Kidney capillary endothelial cell (primary cell): Measurements from ENCODE around the gene RGS19.

ENCODE experiments used
- DNase-seq: peaks from one replicate; pipeline ENCODE4 v3.0.0-alpha.2; 2018; ENCODE audit warnings: low spot score

Gene RGS19

GRCh38 chr20:64108731-64109681 lies 29.7 kb upstream of the RGS19 start:
- no peak for DNase-seq

DNA sequence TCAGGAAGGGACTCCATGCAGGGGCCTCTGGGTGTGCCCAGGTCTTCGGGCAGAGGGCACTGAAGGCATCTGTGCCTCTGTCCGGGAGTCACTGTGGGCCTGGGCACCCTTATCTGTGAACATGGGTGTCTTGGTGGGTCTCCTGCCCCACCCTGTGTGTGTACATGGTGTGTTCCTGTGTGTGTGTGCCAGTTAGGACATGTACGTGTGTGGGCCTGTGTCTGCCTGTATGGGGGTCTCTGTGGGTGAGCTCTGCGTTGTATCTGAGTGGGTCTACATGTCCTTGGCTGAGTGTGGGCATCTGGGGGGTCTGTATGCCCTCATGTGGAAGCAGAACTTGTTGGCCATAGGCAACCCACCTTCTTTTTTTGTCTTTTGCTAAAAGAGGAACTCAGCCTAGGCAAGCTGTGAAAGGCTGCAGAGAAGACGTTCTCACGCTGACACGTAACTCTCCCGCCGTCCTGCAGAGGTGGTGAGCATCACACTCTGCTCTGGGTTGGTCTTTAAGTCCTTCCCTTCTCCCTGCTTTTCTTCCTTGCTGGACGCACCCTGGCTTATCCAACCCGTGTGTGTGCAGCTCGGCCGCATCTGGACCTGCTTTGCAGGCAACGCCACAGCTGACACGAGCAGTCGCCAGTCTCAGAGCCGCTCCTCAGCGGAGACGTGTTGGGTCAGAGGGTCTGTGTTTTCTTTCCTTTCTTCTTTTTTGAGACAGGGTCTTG lies 28.6 kb upstream of the RGS19 start:
- DNase-seq, result no peak

DNA sequence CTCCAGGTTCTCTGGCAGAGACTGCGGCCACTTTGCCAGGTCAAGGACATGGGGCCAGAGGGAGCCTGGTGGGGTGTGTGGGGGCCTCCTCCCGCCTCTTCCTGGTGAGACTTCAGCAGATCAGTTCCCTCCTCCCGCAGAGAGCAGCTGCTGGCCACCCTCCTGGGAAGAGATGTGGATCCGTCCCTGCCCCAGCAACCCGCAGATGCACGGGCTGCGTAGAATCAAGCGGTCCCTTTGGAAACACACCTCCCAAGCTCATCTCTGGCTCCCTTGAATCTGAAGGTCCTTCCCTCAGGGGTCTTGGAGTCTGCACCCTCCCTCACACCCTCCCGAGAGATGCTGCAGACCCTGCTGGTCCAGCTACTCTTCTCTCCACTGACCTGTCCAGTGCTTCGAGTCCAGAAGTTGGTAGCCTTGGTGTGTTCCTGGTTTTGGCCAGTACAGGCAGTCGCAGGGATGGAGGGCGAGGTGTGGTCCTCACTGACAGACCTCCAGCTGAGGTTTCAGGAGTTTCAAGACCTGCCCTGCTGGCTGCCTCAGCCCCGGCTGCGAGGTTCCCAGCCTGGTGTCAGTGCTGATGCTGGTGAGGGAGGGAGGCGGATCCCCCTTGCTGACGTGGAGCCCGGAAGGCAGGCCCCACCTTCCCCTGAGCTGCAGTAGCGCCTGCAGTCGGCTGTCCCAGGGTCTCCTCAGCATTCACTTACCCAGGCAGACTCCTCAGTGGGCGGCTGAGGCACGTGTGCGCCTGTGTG lies 27.8 kb upstream of the RGS19 start, which contains the start of gene NPBWR2:
TSS of gene NPBWR2 (minus strand) at position 585 of the 755 bp plus-strand sequence. CDS start 734 bp downstream, outside the sequence.
- DNase-seq, result no peak

GRCh38 chr20:64106435-64106961 lies 27.2 kb upstream of the RGS19 start:
- DNase-seq, result no peak

- DNase-seq, result no peak
Observed at GRCh38 chr20:64105846-64106434, 26.6 kb upstream of the RGS19 start.

DNA sequence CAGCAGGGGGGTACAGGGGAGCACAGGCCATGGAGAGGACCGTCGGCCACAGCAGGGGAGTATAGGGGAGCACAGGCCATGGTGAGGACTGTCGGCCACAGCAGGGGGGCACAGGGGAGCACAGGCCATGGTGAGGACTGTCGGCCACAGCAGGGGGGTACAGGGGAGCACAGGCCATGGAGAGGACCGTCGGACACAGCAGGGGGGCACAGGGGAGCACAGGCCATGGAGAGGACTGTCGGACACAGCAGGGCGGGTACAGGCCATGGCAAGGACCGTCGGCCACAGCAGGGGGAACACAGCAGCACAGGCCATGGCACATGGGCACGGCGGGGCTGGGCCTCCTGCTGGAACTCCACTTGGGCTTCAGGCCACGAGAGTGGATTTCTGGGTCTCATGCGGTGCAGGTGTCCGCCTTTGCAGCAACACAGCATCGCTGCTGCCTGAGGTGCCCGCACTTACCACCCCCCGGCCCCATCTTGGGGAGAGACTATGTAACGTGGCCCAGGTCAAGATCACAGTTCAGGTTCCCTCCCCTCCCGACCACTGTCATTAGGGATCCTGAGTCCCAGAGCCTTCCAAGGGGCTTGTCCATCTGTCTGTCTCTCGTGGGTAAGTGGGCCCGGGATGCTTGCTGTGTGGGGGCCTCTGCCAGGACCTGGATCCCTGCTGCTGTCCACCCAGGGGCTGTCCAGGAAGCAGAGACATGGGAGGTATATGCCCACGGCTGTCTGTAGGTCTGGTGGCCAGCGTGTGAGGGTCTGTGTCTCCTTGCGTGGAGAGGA lies 25.5 kb upstream of the RGS19 start:
- no peak for DNase-seq

DNA sequence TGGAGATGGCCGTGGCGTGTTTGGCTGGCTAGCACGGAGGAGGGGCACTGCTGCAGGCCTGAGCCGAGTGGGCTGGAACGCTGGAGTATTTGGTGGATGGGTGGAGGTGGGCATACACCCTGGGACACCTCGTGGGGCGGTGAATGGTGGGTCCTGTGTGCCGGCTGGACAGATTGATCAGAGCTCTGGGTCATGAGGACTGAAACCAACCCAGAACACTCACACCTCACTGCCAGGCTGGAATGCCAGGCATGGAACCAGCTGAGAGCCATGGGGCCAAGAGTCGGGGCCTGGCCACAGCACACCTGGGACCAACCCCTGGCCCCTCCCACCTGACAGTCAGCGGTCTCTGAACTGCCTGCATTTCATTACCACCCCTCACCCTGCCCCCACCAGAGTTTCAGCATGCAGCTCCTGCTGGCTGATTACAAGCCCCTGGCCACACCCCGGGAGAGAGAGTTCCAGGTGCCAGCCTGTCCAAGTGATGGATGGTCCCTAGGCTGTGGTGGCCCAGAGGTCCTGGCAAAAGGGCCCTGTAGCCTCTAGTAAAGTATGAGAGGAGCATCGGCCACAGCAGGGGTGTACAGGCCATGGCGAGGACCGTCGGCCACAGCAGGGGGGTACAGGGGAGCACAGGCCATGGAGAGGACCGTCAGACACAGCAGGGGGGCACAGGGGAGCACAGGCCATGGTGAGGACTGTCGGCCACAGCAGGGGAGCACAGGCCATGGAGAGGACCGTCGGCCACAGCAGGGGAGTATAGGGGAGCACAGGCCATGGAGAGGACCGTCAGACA lies 24.8 kb upstream of the RGS19 start:
- DNase-seq, result no peak

- DNase-seq, result no peak
Observed at GRCh38 chr20:64102647-64103354, 23.5 kb upstream of the RGS19 start.

GRCh38 chr20:64101731-64102621 lies 22.7 kb upstream of the RGS19 start:
- DNase-seq, result no peak

DNA sequence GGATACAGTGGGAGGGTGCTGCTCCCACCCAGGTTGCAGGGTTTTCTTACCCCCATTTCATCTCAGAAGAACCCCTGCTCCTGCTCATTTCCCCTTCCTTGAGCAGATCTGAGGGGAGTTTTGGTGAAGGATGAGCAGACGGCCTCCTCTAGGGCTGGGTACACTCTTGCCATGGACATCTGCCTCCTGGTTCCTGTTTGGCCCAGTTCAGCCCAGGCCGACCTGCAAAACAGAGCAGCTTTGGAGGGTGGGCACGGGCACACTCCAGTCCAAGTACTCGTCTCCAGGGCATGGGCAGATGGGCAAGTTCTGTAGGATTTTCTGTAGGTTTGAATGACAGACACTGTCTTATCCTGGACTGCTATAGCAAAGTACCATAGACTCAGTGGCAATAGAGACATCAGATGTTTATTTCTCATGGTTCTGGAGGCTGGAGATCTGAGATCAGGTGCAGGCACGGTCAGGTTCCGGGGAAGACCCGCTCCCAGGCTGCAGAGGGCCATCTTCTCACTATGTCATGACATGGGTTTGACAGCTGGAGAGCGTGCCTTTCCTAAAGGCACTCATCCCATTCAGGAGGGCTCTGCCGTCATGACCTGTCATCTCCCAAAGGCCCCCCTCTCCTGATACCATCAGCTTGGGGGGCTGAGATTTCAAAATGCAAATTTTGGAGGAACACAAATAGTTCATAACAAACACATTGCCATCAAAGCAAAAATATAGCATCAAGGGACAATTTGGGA lies 21.8 kb upstream of the RGS19 start:
- DNase-seq, result no peak

DNA sequence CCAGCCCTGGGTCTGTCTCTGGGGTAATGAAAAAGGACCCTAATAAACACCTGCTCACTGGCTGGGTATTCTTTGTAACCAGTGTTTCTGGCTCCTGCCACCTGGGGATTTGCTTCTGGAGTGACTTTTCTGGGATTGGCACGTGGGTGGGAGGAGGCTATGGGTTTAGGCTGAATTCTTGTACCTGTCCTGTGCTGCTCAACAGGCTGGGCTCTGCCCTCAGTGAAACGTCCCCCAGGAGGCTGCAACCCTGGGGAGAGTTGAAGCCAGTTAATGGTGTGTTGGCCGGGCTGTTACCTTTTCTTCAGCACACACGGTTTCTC lies 21.2 kb upstream of the RGS19 start:
- no peak for DNase-seq

GRCh38 chr20:64099880-64100565 lies 20.7 kb upstream of the RGS19 start:
- no peak for DNase-seq

DNA sequence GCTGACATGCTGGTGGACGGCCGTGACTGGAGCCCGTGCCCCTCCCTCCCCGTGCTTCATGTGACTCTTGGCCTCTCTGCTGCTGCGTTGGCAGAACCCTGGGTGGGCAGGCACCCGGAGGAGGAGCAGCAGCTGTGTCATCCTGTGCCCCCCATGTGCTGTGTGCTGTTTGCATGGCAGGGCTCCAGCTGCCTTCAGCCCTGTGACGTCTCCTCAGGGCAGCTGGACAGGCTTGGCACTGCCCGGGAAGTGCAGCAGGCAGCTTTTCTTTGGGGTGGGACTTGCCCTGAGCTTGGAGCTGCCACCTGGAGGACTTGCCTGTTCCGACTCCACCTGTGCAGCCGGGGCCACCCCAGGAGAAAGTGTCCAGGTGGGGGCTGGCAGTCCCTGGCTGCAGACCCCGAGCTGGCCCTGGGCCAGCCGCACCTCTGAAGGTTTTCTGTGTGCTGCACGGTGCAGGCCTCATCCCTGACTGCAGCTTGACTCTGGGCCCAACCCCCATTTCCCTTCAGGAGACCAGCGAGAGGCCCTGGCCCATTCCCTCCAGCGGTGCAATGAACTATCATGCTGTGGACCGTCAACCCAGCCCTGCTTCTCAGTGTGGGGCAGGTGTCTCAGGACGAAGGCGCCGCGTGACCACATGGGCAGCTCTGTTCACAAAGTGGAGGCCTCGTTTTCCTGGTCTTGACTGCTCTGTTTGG lies 19.9 kb upstream of the RGS19 start:
- no peak for DNase-seq

- DNase-seq, result no peak
Observed at GRCh38 chr20:64098471-64099013, 19.2 kb upstream of the RGS19 start.

DNA sequence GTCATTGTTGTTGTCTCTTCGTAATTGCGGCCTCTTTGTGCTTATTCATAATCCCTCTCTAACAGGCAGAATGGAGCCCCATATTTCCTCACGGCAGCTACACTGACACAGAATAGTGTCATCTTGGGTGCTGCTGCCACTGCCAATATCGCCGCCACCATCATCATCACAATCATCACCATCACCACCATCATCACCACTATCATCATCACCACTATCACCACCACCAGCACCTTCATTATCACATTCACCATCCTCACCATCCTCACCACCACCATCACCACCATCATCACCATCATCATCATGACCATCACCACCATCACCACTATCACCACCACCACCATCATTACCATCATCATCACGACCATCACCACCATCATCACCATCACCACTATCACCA lies 17.2 kb upstream of the RGS19 start:
- DNase-seq, result no peak

DNA sequence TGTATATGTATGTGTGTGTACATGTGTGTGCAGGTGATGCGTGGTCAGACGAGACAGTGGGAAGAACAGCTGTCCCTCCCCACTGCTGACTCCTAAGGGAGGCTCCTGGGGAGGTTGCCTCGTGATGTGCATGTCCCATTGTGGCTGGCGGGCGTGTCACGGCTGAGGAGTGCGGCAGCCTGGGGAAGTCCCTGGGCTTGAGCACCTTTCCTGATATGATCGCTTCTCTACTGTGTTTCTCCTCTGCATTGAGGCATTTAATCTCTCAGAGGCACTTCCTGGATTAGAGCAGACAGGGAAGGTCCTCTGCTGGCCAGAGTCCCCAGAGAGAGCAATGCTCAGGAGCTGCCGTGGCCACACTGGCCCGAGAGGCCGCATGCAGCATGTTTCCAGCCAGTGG lies 16.6 kb upstream of the RGS19 start:
- no peak for DNase-seq
